ENCODE data around the gene SLC2A14.
"Not testable (repeated sequence)": the region's sequence is repeated elsewhere in the genome, so short reads cannot be mapped to it uniquely, and the experiment has no call there.

DNA sequence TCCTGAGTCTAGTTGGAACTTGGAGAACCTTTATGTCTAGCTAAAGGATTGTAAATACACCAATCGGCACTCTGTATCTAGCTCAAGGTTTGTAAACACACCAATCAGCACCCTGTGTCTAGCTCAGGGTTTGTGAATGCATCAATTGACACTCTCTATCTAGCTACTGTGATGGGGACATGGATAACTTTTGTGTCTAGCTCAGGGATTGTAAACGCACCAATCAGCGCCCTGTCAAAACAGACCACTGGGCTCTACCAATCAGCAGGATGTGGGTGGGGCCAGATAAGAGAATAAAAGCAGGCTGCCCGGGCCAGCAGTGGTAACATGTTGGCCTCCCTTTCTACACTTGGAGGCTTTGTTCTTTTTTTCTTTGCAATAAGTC is 9.0 kb upstream of the SLC2A14 start:
- TF ChIP-seq POLR2AphosphoS5 (IDR thresholded peaks at IDR 0.05; ENCODE audit: insufficient read depth in 1 of 2, low read depth in 1 of 2); POLR2A (IDR thresholded peaks at IDR 0.05): not testable (repeated sequence)
- TF ChIP-seq, protein P1, sequence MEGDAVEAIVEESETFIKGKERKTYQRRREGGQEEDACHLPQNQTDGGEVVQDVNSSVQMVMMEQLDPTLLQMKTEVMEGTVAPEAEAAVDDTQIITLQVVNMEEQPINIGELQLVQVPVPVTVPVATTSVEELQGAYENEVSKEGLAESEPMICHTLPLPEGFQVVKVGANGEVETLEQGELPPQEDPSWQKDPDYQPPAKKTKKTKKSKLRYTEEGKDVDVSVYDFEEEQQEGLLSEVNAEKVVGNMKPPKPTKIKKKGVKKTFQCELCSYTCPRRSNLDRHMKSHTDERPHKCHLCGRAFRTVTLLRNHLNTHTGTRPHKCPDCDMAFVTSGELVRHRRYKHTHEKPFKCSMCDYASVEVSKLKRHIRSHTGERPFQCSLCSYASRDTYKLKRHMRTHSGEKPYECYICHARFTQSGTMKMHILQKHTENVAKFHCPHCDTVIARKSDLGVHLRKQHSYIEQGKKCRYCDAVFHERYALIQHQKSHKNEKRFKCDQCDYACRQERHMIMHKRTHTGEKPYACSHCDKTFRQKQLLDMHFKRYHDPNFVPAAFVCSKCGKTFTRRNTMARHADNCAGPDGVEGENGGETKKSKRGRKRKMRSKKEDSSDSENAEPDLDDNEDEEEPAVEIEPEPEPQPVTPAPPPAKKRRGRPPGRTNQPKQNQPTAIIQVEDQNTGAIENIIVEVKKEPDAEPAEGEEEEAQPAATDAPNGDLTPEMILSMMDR (IDR thresholded peaks at IDR 0.05), result not testable (repeated sequence)
